IMR-90 (cell line): ENCODE results near the gene ITPKC. TPM values are rescaled to one million over a fixed set of nuclear protein-coding genes. Genes with fewer than 3 reads are reported as not detected.

Experiments
- ATAC-seq: fragments of 200-7000 bp; cut with Tn5 transposase; 2 replicates; pipeline ENCODE4 v1.9.1; 2020; ENCODE audit warnings: low read depth, mild to moderate bottlenecking, moderate library complexity
- BruUV-seq: library from RNA; stranded (reverse); fragments of 400-500 nt; replicated peaks from 2 replicates; lab custom pipeline; 2021; lab: Mats Ljungman, UMichigan
- CTCF ChIA-PET: fragments of 300-600 bp; formaldehyde crosslinking; extraction: SDS; loops from one replicate; lab custom pipeline; 2021; ENCODE audit warnings: antibody characterized with exemption; lab: Yijun Ruan, JAX
- POLR2A ChIA-PET: fragments of 300-600 bp; sonication (Branson Sonifier 250); formaldehyde crosslinking; loops from one replicate; lab custom pipeline; 2022; ENCODE audit warnings: antibody characterized with exemption; ENCODE audit not compliant: unreplicated experiment; lab: Charles Lee
- DNase-seq: peaks from one replicate; pipeline ENCODE4 v3.0.0; 2013
- H2AFZ ChIP-seq: replicated peaks from 2 replicates; pipeline ENCODE3; 2013; ENCODE audit warnings: low read length, mild to moderate bottlenecking; ENCODE audit not compliant: poor library complexity
- H2AK5ac ChIP-seq: 2 replicates; pipeline ENCODE4 v1.6.1; 2013; ENCODE audit warnings: low read depth, low read length, inconsistent platforms
- H2AK9ac ChIP-seq: replicated peaks from 2 replicates; pipeline ENCODE3; 2013; ENCODE audit warnings: mild to moderate bottlenecking, low read depth, low read length, moderate library complexity; ENCODE audit not compliant: poor library complexity
- H2BK120ac ChIP-seq: 2 replicates; pipeline ENCODE4 v1.6.1; 2013; ENCODE audit warnings: low read depth, low read length, inconsistent platforms
- H2BK15ac ChIP-seq: 3 replicates; pipeline ENCODE4 v1.6.1; 2013; ENCODE audit warnings: low read depth, low read length, inconsistent platforms
- H2BK20ac ChIP-seq: 2 replicates; pipeline ENCODE4 v1.6.1; 2013; ENCODE audit warnings: low read depth, mild to moderate bottlenecking, inconsistent platforms, low read length, moderate library complexity
- H2BK5ac ChIP-seq: 2 replicates; pipeline ENCODE4 v1.6.1; 2013; ENCODE audit warnings: mild to moderate bottlenecking, low read depth, low read length, inconsistent platforms; ENCODE audit not compliant: poor library complexity, severe bottlenecking
- H3K14ac ChIP-seq: replicated peaks from 2 replicates; pipeline ENCODE4 v1.6.1; 2013; ENCODE audit warnings: low read depth, low read length, inconsistent platforms
- H3K18ac ChIP-seq: 2 replicates; pipeline ENCODE4 v1.6.1; 2013; ENCODE audit warnings: low read depth, low read length, control low read depth
- H3K23ac ChIP-seq: 2 replicates; pipeline ENCODE4 v1.6.1; 2013; ENCODE audit warnings: low read depth, low read length, inconsistent platforms
- H3K27ac ChIP-seq: 2 replicates; pipeline ENCODE4 v1.5.1; 2013; ENCODE audit warnings: mild to moderate bottlenecking, control low read depth, low read length; ENCODE audit not compliant: insufficient read depth
- H3K27me3 ChIP-seq: 2 replicates; pipeline ENCODE4 v1.6.1; 2013; ENCODE audit warnings: low read length; ENCODE audit not compliant: control insufficient read depth, insufficient read depth
- H3K36me3 ChIP-seq: 2 replicates; pipeline ENCODE4 v1.6.1; 2013; ENCODE audit warnings: low read length, mixed read lengths; ENCODE audit not compliant: control insufficient read depth, insufficient read depth
- H3K4ac ChIP-seq: 2 replicates; pipeline ENCODE4 v1.6.1; 2013; ENCODE audit warnings: low read depth, low read length, inconsistent platforms
- H3K4me1 ChIP-seq: 2 replicates; pipeline ENCODE4 v1.6.1; 2013; ENCODE audit warnings: low read length, mixed read lengths; ENCODE audit not compliant: control insufficient read depth, insufficient read depth
- H3K4me2 ChIP-seq: 2 replicates; pipeline ENCODE4 v1.6.1; 2013; ENCODE audit warnings: low read depth, mild to moderate bottlenecking, control low read depth, low read length, moderate library complexity
- H3K4me3 ChIP-seq: 2 replicates; pipeline ENCODE4 v1.5.1; 2013; ENCODE audit warnings: low read depth, mild to moderate bottlenecking, control low read depth, low read length, moderate library complexity; ENCODE audit not compliant: insufficient read depth
- H3K56ac ChIP-seq: 2 replicates; pipeline ENCODE4 v1.6.1; 2013; ENCODE audit warnings: low read length, inconsistent platforms; ENCODE audit not compliant: insufficient read depth; ENCODE audit errors: extremely low read depth
- H3K79me1 ChIP-seq, 2 experiments: 2 replicates each; pipeline ENCODE4 v1.6.1; 2013; ENCODE audit warnings: low read length in 2 of 2, inconsistent platforms in 1 of 2, low read depth in 1 of 2
- H3K9ac ChIP-seq: 2 replicates; pipeline ENCODE4 v1.6.1; 2013; ENCODE audit warnings: low read depth, low read length, control low read depth
- H3K9me1 ChIP-seq: 2 replicates; pipeline ENCODE4 v1.6.1; 2013; ENCODE audit warnings: low read length, inconsistent platforms; ENCODE audit not compliant: insufficient read depth
- H3K9me3 ChIP-seq: 2 replicates; pipeline ENCODE4 v1.6.1; 2013; ENCODE audit warnings: low read length; ENCODE audit not compliant: control insufficient read depth, insufficient read depth
- H4K20me1 ChIP-seq: 2 replicates; pipeline ENCODE4 v1.6.1; 2013; ENCODE audit warnings: low read length, inconsistent platforms; ENCODE audit not compliant: insufficient read depth
- H4K5ac ChIP-seq: 2 replicates; pipeline ENCODE4 v1.6.1; 2013; ENCODE audit warnings: mild to moderate bottlenecking, low read depth, low read length, control low read depth
- H4K8ac ChIP-seq, 2 experiments: 2 replicates each; pipeline ENCODE4 v1.6.1; 2013; ENCODE audit warnings: low read depth in 2 of 2, low read length in 2 of 2, control low read depth in 1 of 2, inconsistent platforms in 1 of 2
- H4K91ac ChIP-seq: 2 replicates; pipeline ENCODE4 v1.6.1; 2013; ENCODE audit warnings: low read depth, low read length, inconsistent platforms; ENCODE audit not compliant: insufficient read depth
- BHLHE40 ChIP-seq: fragments of 150-350 bp; IDR thresholded peaks from 2 replicates; pipeline ENCODE4 v1.6.1; 2016; ENCODE audit warnings: mild to moderate bottlenecking, low read depth, low read length
- CEBPB ChIP-seq: IDR thresholded peaks from 2 replicates; pipeline ENCODE4 v1.6.1; 2012; ENCODE audit warnings: low read depth, low read length, improper control_type of control experiment
- CHD1 ChIP-seq: IDR thresholded peaks from 2 replicates; pipeline ENCODE4 v1.6.1; 2012; ENCODE audit warnings: low read depth, low read length, improper control_type of control experiment
- FOS ChIP-seq: fragments of 150-350 bp; IDR thresholded peaks from 2 replicates; pipeline ENCODE4 v1.6.1; 2016; ENCODE audit warnings: low read depth, low read length
- MAFK ChIP-seq: IDR thresholded peaks from 2 replicates; pipeline ENCODE4 v1.6.1; 2012; ENCODE audit warnings: low read depth, low read length, improper control_type of control experiment
- MAZ ChIP-seq: IDR thresholded peaks from 2 replicates; pipeline ENCODE4 v1.6.1; 2012; ENCODE audit warnings: low read depth, mild to moderate bottlenecking, low read length, improper control_type of control experiment, moderate library complexity, borderline replicate concordance
- MXI1 ChIP-seq: IDR thresholded peaks from 2 replicates; pipeline ENCODE4 v1.6.1; 2012; ENCODE audit warnings: low read depth, mild to moderate bottlenecking, low read length, moderate library complexity, borderline replicate concordance
- NFE2L2 ChIP-seq: fragments of 150-350 bp; IDR thresholded peaks from 2 replicates; pipeline ENCODE4 v1.6.1; 2016; ENCODE audit warnings: low read depth, mild to moderate bottlenecking, low read length
- POLR2A ChIP-seq: IDR thresholded peaks from 2 replicates; pipeline ENCODE4 v1.6.1; 2012; ENCODE audit warnings: mild to moderate bottlenecking, low read depth, low read length
- RAD21 ChIP-seq: IDR thresholded peaks from 2 replicates; pipeline ENCODE4 v1.6.1; 2012; ENCODE audit warnings: low read length, improper control_type of control experiment
- RCOR1 ChIP-seq: IDR thresholded peaks from 2 replicates; pipeline ENCODE4 v1.6.1; 2012; ENCODE audit warnings: mild to moderate bottlenecking, low read length, improper control_type of control experiment; ENCODE audit not compliant: insufficient replicate concordance
- RFX5 ChIP-seq: IDR thresholded peaks from 2 replicates; pipeline ENCODE4 v1.8.0; 2012; ENCODE audit warnings: low read depth, mild to moderate bottlenecking, low read length, moderate library complexity
- SMC3 ChIP-seq: fragments of 150-350 bp; IDR thresholded peaks from 2 replicates; pipeline ENCODE4 v1.6.1; 2016; ENCODE audit warnings: low read depth, mild to moderate bottlenecking, antibody characterized with exemption, low read length, moderate library complexity
- WGBS, 2 experiments: methylation state at CpG; one replicate each; pipeline versions ENCODE4 v1.1.5 to v1.1.7; 2013; ENCODE audit warnings: missing lambda C conversion rate in 2 of 2; ENCODE audit not compliant: insufficient read length in 1 of 2; ENCODE audit errors: extremely low coverage in 2 of 2; 5-methylcytosine and 5-hydroxymethylcytosine counted together
- dilution Hi-C: fragments of 300-500 bp; cut with HindIII; formaldehyde crosslinking; loops from one replicate; pipeline ENCODE4 v1.14.3; 2018; ENCODE audit warnings: low sequenced_read_pairs; ENCODE audit not compliant: unreplicated experiment
- in situ Hi-C: fragments of 300-500 bp; cut with MboI; formaldehyde crosslinking; loops from 3 replicates; pipeline ENCODE4 v1.14.3; 2019; ENCODE audit warnings: low sequenced_read_pairs, inconsistent platforms, mixed read lengths
- intact Hi-C: fragments of 100-400 bp; cut with micrococcal nuclease; formaldehyde crosslinking; loops from 2 replicates; pipeline ENCODE4 v1.10.0; 2022
- polyA plus RNA-seq, 3 experiments: library from polyadenylated mRNA; depleted of rRNA; stranded (reverse); fragments of >200 nt; gene quantifications; 2 replicates each; pipeline ENCODE4 v1.2.3, GENCODE V29; 2012; ENCODE audit warnings: low replicate concordance in 1 of 3
- total RNA-seq: library from RNA; depleted of rRNA; stranded (reverse); fragments of >200 nt; gene quantifications from 2 replicates; pipeline ENCODE4 v1.2.3, GENCODE V29; 2012
- TF ChIP-seq, protein P1 (sequence below): fragments of 150-350 bp; IDR thresholded peaks from 2 replicates; pipeline ENCODE4 v1.6.1; 2016; ENCODE audit warnings: low read depth, mild to moderate bottlenecking, low read length, moderate library complexity, borderline replicate concordance
- TF ChIP-seq, protein P2 (sequence below): conservative IDR thresholded peaks from 2 replicates; pipeline ENCODE4 v1.5.1; 2012; ENCODE audit warnings: mild to moderate bottlenecking, low read depth, low read length, improper control_type of control experiment
- TF ChIP-seq, protein P3 (sequence below): fragments of 150-350 bp; IDR thresholded peaks from 2 replicates; pipeline ENCODE4 v1.6.1; 2017; ENCODE audit warnings: mild to moderate bottlenecking, antibody characterized with exemption, low read length, low read depth

The ITPKC gene
- total and polyA plus RNA-seq, 2 of the 4 experiments (the other 2 are of a cell fraction): 7.7 to 9.4 TPM

- no peaks in the 10 kb centered on the region for H3K27me3 ChIP-seq
- peaks cover 0 to 3% of the 10 kb centered on the region in 2 experiments; a peak in 2 of 4 replicates for H3K79me1 ChIP-seq
- dilution Hi-C loops (no loop called here), intact Hi-C loops (no loop called here), in situ Hi-C loops (no loop called here)
- WGBS, 2 experiments: 33% methylated on average over 1 of the region's 1 CpG; no CpG with 5 or more reads in 1 of the 2 experiments
- H3K23ac ChIP-seq: no peak overlapping the region
- H2AK5ac ChIP-seq: no peak overlapping the region
- ChIA-PET POLR2A (no interaction called here), CTCF (no interaction called here)
- no peaks in the 10 kb centered on the region for H4K20me1 ChIP-seq
- no peak overlapping the region for H4K8ac ChIP-seq
- H3K14ac ChIP-seq: no peak overlapping the region
- no peak overlapping the region for H3K4me2 ChIP-seq
- H2BK5ac ChIP-seq: no peak overlapping the region
- no peaks in the 10 kb centered on the region for H3K4me1 ChIP-seq
- no peak overlapping the region for H3K18ac ChIP-seq
- no peak overlapping the region for H3K27ac ChIP-seq
- no peak for DNase-seq
- no TSS peak for BruUV-seq
- no peak overlapping the region for H2BK20ac ChIP-seq
- H3K9me1 ChIP-seq: peaks cover 3% of the 10 kb centered on the region; the same call in 1 of the 2 replicates
- no peak overlapping the region for H3K4ac ChIP-seq
- H4K5ac ChIP-seq: no peak overlapping the region
- H2AFZ ChIP-seq: no peak overlapping the region
- H3K4me3 ChIP-seq: no peak overlapping the region
- H3K9me3 ChIP-seq: no peaks in the 10 kb centered on the region
- no peak overlapping the region for H4K91ac ChIP-seq
- TF ChIP-seq, protein P1, sequence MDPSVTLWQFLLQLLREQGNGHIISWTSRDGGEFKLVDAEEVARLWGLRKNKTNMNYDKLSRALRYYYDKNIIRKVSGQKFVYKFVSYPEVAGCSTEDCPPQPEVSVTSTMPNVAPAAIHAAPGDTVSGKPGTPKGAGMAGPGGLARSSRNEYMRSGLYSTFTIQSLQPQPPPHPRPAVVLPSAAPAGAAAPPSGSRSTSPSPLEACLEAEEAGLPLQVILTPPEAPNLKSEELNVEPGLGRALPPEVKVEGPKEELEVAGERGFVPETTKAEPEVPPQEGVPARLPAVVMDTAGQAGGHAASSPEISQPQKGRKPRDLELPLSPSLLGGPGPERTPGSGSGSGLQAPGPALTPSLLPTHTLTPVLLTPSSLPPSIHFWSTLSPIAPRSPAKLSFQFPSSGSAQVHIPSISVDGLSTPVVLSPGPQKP: no peak
- TF ChIP-seq CEBPB: no peak
- TF ChIP-seq NFE2L2: no peak
- TF ChIP-seq RFX5: no peak
- TF ChIP-seq CHD1: no peak
- no peak for TF ChIP-seq RCOR1
- no peak for TF ChIP-seq FOS
- TF ChIP-seq, protein P2, sequence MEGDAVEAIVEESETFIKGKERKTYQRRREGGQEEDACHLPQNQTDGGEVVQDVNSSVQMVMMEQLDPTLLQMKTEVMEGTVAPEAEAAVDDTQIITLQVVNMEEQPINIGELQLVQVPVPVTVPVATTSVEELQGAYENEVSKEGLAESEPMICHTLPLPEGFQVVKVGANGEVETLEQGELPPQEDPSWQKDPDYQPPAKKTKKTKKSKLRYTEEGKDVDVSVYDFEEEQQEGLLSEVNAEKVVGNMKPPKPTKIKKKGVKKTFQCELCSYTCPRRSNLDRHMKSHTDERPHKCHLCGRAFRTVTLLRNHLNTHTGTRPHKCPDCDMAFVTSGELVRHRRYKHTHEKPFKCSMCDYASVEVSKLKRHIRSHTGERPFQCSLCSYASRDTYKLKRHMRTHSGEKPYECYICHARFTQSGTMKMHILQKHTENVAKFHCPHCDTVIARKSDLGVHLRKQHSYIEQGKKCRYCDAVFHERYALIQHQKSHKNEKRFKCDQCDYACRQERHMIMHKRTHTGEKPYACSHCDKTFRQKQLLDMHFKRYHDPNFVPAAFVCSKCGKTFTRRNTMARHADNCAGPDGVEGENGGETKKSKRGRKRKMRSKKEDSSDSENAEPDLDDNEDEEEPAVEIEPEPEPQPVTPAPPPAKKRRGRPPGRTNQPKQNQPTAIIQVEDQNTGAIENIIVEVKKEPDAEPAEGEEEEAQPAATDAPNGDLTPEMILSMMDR: no peak
- TF ChIP-seq, protein P3, sequence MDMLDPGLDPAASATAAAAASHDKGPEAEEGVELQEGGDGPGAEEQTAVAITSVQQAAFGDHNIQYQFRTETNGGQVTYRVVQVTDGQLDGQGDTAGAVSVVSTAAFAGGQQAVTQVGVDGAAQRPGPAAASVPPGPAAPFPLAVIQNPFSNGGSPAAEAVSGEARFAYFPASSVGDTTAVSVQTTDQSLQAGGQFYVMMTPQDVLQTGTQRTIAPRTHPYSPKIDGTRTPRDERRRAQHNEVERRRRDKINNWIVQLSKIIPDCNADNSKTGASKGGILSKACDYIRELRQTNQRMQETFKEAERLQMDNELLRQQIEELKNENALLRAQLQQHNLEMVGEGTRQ: no peak
- TF ChIP-seq BHLHE40: no peak
- TF ChIP-seq MAFK: no peak
- no peak for TF ChIP-seq SMC3
- TF ChIP-seq MXI1: no peak
- TF ChIP-seq POLR2A: no peak
- TF ChIP-seq RAD21: no peak
- TF ChIP-seq MAZ: no peak
- no peak overlapping the region for H3K56ac ChIP-seq
- no peak overlapping the region for H2BK120ac ChIP-seq
- no peak for ATAC-seq
- peaks cover 12% of the 10 kb centered on the region for H3K36me3 ChIP-seq
- H2AK9ac ChIP-seq: peak overlapping the region; percentile 60
- H2BK15ac ChIP-seq: no peak overlapping the region
- no peak overlapping the region for H3K9ac ChIP-seq
Observed at GRCh38 chr19:40785526-40785925, 68.6 kb downstream of the ITPKC start.
